Measurements from ENCODE around the gene ANKRD31.
"Not testable (repeated sequence)": the region's sequence is repeated elsewhere in the genome, so short reads cannot be mapped to it uniquely, and the experiment has no call there.

DNA sequence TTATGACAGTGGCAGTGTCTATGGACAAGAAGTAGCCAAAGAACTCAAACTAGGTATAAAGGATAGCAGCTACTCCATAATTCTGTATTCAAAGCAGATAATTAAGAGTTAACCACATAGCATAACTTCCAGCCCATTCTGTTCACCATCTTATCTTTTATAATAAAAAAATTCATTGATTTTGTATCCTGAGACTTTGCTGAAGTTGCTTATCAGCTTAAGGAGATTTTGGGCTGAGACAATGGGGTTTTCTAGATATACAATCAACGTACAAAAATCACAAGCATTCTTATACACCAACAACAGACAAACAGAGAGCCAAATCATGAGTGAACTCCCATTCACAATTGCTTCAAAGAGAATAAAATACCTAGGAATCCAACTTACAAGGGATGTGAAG, 122.4 kb downstream of the ANKRD31 start:
- TF ChIP-seq EZH2 (IDR thresholded peaks at IDR 0.05; ENCODE audit: insufficient read depth, low read length); CTCF (IDR thresholded peaks at IDR 0.05; ENCODE audit: insufficient read depth, low read depth, low read length): not testable (repeated sequence)

Data from astrocyte (in vitro differentiated cells and primary cell).